ENCODE results near the gene CLMP.

DNA sequence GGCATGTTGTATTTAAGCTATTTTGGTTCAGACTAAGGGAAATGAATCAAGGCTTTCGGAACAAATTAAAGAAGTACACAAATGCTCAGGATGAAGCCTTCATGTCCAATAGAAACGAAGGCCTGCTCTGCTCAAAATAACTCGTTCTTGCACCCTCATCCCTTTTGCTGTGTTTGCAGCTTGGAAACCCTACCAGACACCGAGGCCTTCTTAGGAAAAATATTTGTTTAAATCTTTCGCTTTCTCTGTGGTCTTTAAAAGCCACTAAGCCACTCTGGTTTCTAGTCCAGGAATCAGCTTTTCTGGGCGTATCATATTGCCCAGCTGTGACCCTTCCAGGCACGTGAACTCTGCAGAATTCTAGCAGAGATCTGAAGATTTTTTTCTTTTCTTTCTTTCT lies 72.2 kb downstream of the CLMP start:
- TF ChIP-seq, protein P1, sequence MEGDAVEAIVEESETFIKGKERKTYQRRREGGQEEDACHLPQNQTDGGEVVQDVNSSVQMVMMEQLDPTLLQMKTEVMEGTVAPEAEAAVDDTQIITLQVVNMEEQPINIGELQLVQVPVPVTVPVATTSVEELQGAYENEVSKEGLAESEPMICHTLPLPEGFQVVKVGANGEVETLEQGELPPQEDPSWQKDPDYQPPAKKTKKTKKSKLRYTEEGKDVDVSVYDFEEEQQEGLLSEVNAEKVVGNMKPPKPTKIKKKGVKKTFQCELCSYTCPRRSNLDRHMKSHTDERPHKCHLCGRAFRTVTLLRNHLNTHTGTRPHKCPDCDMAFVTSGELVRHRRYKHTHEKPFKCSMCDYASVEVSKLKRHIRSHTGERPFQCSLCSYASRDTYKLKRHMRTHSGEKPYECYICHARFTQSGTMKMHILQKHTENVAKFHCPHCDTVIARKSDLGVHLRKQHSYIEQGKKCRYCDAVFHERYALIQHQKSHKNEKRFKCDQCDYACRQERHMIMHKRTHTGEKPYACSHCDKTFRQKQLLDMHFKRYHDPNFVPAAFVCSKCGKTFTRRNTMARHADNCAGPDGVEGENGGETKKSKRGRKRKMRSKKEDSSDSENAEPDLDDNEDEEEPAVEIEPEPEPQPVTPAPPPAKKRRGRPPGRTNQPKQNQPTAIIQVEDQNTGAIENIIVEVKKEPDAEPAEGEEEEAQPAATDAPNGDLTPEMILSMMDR (IDR thresholded peaks at IDR 0.05) = no peak
- TF ChIP-seq EP300 (IDR thresholded peaks at IDR 0.05; ENCODE audit: low read depth) (no peak), POLR2A (IDR thresholded peaks at IDR 0.05) (no peak), POLR2AphosphoS5 (IDR thresholded peaks at IDR 0.05) (no peak)

All from transverse colon (tissue), 4 donors.